ENCODE measurements around the gene IFT57.
"Not testable (repeated sequence)": the region's sequence is repeated elsewhere in the genome, so short reads cannot be mapped to it uniquely, and the experiment has no call there.

Gene IFT57

GRCh38 chr3:108221911-108222852 lies at the start of gene IFT57:
Gene IFT57, minus strand, starts transcription at chr3:108222424. Its CDS starts 102 bp downstream, at chr3:108222322.
- DNase-seq = peak; percentile 94 to 98

- DNase-seq = no peak
These were observed 49.4 kb upstream of the IFT57 start for GRCh38 chr3:108271626-108272025.

DNA sequence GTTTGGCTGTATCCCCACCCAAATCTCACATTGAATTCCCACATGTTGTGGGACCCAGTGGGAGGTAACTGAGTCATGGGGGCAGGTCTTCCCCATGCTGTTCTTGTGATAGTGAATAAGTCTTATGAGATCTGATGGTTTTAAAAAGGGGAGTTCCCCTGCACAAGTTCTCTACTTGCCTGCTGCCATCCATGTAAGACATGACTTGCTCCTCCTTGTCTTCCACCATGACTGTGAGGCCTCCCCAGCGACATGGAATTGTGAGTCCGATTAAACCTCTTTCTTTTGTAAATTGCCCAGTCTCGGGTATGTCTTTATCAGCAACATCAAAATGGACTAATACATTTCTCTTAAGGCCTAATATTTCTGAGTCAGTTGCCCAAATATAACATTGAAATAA lies 46.0 kb upstream of the IFT57 start:
- not testable (repeated sequence) for DNase-seq

DNA sequence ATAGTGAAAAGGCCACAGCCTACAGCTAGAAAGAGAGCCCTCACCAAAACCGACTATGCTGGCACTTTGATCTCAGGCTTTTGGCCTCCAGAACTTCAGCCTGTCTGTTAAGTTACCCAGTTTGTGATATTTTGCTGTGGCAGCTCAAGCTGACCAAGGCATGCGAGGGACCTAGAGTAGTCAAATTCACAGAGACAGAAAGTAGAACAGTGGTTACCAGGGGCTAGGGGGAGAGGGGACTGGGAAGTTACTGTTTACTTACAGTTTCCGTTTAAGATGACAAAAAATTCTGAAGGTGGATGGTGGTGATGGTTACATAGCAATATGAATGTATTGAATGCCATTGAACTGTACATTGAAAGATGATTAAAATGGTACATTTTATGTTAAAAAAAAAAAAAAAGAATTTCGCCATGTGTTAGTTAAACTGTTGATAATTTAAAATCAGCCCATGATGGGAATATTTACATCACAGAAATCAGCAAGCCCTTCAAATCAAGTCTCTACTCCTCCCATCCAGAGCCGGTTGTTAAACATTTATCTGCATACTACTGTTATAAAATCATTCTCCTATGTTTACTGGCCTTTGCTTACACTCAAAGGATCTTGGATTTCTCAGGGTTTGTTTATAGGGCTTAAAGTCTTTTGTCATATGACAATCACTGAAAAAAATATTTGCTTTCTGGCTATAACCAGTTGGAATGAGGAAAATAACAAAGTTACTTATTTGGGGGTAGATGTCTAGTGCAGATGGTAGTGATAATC lies 42.5 kb upstream of the IFT57 start:
- DNase-seq = not testable (repeated sequence)

- no peak for DNase-seq
These were observed 32.9 kb upstream of the IFT57 start for GRCh38 chr3:108255131-108255530.

- DNase-seq = no peak
These were observed 29.6 kb upstream of the IFT57 start for GRCh38 chr3:108251844-108252243.

DNA sequence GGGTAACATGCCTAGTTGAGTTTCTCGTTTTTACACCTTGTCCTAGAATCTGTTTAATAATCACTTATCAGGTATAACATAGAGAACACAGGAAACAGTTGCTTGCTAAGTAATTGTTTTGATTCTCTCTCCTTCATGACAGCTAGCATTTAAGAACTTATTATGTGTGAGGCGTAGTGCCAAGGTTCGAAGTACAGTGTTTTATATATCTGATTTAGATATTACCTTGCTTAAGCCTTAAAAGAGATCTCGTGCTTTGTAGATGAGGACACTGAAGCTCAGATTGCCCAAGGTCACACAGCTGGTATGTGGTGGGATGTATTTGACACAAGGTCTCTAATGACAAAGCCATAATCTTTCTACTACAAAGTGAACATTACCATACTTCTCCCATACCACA lies 29.0 kb upstream of the IFT57 start:
- DNase-seq = no peak

GRCh38 chr3:108250626-108251025 lies 28.4 kb upstream of the IFT57 start:
- DNase-seq = no peak

GRCh38 chr3:108243243-108243642 lies 21.0 kb upstream of the IFT57 start:
- DNase-seq = no peak

- DNase-seq = no peak
These were observed 20.6 kb upstream of the IFT57 start for GRCh38 chr3:108242776-108243175.

GRCh38 chr3:108241721-108242120 lies 19.5 kb upstream of the IFT57 start:
- DNase-seq = no peak

GRCh38 chr3:108241146-108241545 lies 18.9 kb upstream of the IFT57 start:
- no peak for DNase-seq

- no peak for DNase-seq
These were observed 16.9 kb upstream of the IFT57 start for GRCh38 chr3:108239082-108239481.

- DNase-seq = no peak
These were observed 13.1 kb upstream of the IFT57 start for GRCh38 chr3:108235290-108235689.

GRCh38 chr3:108234387-108234957 lies 12.2 kb upstream of the IFT57 start:
- DNase-seq = no peak

DNA sequence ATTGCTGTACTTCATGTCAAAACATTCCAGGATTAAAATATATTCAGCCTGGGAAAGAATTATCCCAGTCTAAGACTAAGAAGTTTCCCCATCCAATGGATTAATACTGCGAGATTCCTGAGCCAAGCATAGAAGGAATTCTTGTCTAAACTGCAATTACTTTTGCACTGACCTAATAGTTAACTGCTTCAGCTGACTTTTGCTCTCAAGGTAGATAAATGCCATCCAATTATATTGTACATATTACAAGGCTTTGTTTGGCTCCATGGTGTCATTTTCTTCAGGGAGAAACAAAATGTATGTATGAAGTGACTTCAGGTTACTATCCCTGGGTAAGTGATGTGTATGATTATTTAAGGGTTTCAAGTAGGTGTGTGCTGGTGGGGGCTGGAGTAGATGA lies 6.1 kb upstream of the IFT57 start:
- DNase-seq = no peak

- no peak for DNase-seq
These were observed 4.9 kb upstream of the IFT57 start for GRCh38 chr3:108227131-108227530.

DNA sequence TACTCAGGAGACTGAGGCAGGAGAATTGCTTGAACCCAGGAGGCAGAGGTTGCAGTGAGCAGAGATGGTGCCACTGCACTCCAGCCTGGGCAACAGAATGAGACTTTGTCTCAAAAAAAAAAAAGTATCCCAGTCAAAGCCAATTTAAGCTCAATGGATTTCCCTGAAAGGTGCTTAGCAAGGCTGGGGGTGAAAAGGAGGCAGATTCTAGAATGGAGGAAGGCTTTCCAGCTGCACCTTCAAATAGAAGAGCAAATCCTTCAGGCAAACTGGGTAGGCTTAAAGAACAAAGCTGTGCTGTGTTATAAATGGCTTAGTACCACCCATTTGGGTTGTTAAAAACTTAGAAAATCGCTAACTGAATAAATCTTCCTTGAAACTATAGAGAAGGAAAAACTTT lies 3.0 kb upstream of the IFT57 start:
- DNase-seq = no peak

DNA sequence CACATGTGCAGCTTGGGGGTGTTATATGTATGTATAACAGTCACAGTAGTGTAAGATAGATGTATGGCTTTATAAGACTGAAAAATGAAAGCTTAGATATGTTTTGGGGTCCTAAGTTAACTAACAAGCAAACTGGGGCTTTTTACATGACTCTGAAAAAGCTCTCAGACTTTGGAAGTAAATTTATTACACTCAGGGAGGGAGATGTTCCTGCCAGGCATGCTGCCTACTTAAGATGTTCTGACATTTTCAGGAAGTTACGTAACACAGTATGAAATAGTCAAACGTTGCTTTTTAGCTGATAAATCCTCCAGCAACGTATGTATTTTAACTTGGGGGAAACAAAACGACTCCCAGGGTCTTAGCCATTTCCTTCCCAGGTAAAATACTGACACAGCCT lies 1.7 kb upstream of the IFT57 start:
- DNase-seq = no peak

GRCh38 chr3:108222853-108223565 lies 785 bp upstream of the IFT57 start:
- no peak for DNase-seq

DNA sequence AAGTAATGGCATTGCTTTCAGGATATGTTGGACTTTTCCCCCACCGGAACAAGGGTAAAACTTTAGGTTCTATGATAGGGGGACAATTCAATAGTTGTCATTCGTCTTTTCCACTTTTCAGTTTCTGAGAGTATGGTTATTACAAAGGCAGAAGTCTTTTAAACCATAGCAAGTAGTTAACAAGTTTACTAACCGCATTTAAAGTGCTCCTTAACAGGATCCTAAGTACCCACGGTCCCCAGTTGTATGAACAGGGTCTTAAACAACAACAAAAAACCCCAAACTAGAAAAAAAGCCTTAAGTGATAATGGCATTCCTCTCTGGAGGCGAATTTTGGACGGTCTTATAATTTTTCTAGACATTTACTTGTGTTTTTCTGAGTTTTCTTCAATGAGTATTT lies 831 bp downstream of the IFT57 start:
- no peak for DNase-seq

DNA sequence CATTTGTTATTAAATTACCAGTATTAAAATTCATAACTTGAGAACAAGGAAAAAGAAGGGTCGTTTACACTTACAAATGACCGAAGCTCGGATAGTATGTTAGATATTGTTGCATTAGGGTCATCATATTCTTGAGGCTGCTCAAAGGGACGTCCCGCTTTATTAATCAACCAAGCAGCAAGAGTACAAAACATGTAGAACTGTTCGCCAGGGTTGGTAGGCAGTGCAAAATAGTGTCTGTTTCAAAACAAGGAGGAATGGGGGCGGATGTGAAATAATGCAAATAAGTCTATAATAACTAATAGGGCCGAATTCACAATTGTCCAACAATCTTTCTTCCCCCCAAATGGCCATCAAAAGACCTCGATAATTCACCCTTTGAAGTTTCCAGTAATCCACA lies 2.9 kb downstream of the IFT57 start:
- DNase-seq = no peak

GRCh38 chr3:108218811-108219210 lies 3.4 kb downstream of the IFT57 start:
- DNase-seq = no peak
